GM19351 (cell line): ENCODE data around the gene NR2C1.

Experiments used
- ATAC-seq: cut with Tn5 transposase; IDR thresholded peaks from one replicate; pipeline ENCODE4 v1.9.1; 2021; ENCODE audit warnings: mild to moderate bottlenecking, moderate library complexity; ENCODE audit not compliant: unreplicated experiment

The NR2C1 gene

DNA sequence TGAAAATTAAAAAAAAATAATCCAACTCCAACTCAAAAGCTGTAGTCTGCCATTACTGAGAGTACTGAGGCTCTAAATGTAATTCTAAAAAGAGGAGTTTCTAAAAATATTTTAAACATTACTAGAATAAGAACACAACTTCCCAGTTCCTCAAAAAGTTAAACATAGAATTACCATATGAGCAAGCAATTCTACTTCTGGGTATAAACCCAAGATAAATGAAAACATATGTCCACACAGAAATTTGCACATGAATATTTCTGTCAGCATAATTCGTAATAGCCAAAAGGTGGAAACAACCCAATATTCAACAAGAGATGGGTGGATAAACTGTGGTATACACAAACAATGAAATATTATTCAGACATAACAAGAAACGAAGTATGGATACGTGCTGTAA lies 15.0 kb upstream of the NR2C1 start:
- ATAC-seq, result peak; percentile 85

DNA sequence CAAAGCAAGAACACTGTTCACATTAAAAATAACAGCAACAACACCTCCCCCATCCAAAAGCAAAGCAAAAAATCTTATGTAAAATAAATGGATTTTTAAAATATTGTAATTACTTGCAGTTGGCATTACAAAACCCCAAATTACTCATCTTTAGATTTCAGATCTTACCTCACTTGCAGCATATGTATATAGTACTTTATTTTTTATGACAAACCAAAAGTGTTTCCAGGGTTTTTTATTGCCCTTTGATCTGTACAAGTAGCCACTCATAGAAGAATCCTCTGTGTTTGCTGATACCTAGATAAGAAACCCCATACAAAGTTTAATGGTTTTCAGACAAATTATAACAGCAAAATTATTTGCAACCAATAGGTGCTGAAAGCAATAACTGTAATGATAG lies 12.2 kb upstream of the NR2C1 start:
- no peak for ATAC-seq

DNA sequence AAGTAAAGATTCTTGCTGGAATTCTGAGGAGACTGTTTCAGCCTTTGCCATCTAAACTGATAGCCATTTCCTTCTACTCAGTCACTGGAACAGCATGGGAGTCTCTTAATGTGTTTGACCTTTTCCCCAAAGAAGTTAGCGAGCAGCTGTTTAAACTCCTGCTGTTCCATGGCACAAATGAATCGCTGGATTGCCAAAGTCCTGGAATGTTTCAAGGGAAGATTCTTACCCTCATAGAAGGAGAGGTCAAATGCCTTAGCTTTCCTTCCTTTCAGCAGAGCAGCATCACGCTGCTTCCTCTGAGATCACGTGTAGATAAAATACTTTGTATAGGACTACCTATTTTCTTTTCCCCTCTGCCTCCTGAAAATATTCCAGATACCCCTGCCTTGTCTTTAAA lies 10.5 kb upstream of the NR2C1 start:
- ATAC-seq, result no peak

DNA sequence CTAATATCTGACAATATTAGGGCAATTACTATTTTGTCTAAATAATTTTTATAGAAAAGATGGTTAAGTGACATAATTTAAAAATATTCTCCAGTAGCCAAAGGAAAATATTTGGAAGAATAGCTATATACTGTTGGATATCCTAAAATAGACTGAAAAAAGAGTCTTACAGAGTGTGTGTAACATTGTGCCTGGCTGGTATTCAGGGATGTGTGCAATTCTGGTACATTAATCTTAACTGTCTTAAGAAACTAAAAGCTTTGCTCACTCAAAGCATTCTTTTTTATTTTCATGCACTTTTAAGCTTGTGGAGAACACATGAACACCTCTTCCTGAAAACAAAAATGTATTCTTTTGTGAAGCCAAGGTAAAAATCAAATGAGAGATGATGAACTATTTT lies 10.1 kb upstream of the NR2C1 start:
- no peak for ATAC-seq

DNA sequence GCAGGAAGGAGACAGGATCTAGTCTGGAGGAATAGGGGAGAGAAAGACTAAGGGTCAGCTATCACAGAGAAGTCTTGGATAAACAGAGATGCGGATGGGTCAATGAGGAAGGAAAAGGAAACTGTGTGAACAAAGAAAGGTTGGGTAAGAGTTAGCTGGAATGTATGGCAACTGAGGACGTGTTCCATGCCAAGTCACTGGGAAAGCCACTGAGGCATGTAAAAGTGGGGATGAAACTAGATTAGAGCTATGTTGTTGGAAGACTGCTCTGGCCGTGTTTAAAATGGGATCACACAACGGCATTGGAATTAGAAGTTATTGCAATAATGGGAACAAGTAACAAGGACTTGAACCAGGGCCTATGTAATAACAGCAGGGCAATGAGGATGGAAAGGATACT lies 3.9 kb upstream of the NR2C1 start:
- no peak for ATAC-seq

DNA sequence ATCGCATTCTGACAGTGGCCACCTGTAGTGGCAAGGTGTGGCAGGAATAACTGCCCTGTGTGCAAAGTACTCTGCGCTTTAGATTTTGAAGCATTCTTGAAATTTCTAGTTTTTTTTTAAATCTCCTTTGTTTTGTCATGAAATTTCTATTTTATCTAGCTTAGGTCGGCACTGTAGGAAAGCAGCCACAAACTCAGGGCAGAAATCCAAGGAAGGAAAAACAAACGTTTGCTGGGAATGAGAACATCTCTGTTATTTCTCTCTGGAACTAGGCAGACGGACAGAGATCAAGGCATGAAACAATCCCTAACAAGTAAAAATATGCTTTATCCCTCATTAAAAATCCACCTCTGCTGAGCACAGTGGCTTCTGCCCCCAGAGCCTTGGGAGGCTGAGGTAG lies 1.3 kb upstream of the NR2C1 start:
- no peak for ATAC-seq

DNA sequence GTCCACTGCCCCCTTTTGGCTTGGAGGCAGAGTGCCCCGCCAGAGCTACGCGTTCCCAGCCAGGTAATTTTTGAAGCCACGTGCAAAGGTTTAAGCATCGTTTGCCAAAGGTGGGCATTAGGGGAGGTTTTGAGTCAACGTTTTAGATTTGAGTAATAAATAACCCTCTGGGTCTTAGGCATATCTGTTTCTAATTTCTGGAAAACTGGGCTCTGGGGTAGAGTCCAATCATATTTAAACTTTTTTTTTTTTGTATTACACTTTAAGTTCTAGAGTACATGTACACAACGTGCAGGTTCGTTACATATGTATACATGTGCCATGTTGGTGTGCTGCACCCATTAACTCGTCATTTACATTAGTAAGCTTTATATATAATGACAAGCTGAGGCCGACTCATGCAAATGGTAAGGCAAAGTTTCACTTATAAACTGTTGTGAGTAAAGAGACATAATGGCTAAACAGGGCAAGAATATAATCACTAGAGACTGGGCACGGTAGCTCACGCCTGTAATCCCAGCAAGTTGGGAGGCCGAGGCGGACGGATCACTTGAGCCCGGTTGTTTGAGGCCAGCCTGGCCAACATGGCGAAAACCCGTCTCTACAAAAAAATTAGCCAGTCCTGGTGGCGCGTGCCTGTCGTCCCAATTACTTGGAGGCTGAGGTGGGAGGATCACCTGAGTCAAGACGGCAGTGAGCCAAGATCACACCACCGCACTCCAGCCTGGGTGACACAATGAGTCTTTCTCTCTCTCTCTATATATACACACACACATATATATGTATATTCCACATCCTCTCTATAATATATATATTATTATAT lies 491 bp upstream of the NR2C1 start:
- ATAC-seq, result no peak

DNA sequence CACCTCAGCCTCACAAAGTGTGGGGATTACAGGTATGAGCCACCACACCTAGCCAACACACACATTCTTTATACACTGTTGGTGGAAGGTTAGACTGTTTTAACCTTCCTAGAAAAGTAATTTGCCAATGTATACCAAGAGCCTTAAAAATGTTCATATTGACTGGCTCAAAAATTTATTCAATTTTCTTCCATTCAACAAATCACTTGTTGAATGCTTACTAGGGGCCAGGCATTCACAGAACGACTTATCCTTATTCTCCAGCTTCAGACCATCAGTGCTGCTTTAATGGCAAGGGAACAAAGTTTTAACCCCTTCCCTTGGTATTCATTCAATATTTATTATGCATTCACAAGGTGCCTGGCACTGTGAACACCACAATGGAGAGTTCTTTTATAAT lies 3.0 kb downstream of the NR2C1 start:
- ATAC-seq, result no peak

DNA sequence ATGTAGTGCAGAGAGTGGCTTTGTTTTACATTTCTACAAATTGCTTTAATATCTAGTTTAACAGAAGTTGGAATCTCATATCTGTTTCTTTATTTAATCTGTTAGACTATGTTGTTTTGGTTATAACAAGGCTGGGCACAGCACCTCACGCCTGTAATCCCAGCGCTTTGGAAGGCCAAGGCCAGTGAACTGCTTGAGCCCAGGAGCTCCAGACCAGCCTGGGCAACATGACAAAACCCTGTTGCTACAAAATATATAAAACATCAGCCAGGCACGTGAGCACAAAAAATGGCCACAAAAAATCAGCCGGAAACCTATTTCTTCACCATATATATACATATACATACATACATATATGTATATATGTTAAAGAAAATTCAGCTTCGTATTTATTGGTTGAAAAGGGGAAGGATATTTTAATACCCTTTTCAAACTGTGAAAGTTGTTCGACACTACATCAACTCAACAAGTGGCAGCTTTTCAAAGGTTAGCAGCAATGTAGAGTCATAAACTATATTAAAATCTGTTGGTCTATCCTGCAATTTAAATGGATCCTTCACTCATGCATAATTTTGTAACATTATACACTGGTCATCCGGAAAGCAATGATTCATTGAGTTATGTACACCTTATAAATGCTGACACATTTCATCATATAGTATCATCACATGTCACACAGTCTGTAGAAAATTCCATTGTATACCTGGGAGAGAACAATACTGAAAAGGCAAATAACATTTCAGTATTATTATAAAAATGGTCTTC lies 7.1 kb downstream of the NR2C1 start:
- ATAC-seq, result no peak

DNA sequence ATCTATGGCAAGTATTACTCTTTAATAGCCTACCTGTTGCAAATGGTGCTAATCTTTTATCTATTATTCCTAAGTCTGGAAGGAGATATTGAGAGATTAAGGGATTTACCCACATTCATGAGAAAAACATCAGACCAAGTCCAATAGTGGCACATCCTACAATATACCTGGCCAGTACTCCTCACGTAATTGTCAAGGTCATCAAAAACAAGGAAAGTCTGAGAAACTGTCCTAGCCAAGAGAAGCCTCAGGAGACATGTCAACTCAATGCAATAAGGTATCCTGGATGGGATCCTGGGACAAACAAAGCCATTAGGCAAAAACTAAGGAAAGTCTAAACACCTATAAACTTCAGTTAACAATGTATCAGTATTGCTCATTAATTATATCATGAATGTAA lies 12.5 kb downstream of the NR2C1 start:
- ATAC-seq, result no peak

DNA sequence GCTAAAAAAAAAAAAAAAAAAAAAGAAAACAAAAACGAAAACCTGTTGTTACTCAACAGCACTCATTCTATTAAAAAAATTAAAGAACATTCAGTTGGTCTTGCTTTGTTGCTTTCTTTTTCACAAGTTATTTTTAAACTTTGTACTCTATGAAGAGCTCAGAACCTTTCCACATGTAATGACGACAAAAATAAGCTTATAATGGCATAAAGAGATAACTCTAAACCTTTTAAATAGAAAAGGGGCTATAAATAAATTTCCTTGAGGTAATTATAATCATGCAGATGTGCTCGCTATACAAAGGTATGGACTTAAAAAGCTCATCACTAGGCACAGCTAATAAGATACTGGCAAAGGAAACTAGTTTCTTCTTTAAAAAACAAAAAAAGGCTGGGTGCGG lies 13.4 kb downstream of the NR2C1 start:
- ATAC-seq, result no peak

DNA sequence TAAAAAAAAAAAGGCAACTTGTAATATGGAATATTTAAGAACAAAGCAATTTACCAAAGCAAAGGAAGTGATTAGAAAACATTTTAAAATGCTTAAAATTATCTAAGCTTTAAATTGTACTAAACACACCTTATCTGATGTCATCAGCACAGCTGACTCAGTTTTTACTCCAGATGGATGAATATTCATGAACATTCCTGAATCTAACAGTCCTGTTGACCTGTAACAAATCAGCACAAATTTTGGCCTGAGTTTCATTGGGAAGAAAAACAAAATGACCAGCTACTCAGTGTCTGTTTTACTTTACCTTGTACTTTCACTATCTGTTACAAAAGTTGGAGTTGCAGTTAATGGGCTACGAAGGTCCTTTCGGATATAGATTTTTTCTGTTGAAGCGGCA lies 16.0 kb downstream of the NR2C1 start:
- no peak for ATAC-seq

DNA sequence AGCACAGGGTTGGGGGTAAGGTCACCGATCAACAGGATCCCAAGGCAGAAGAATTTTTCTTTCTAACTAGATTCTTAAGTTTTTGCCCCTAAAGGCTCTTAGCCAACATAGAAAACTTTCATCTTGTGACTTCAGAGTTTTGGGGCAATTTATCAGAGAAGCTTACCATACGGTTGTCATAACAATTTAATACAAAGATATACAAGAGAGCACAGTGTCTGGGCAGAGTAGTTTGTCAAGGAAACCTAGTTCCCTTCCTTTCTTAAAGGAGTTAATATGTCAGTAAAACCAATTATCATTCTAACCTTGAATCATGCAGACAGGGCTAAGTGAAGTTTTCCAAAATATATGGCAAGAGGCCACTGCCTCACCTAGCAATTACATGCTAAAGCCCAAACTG lies 18.4 kb downstream of the NR2C1 start:
- ATAC-seq, result no peak

DNA sequence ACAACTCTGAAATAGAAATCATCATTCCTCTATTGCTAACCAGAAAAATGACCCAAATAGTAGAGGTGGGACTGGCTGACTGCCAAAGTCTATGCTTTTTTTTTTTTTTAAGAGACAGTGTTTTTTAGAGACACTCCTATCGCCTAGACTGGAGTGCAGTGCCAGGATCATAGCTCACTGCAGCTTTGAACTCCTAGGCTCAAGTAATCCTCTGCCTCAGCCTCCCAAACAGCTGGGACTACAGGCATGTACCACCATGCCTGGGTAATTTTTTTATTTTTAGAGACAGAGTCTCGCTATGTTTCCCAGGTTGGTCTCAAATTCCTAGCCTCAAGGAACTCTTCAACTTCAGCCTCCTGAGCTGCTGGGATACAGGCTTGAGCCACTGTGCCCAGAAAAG lies 19.2 kb downstream of the NR2C1 start:
- no peak for ATAC-seq

DNA sequence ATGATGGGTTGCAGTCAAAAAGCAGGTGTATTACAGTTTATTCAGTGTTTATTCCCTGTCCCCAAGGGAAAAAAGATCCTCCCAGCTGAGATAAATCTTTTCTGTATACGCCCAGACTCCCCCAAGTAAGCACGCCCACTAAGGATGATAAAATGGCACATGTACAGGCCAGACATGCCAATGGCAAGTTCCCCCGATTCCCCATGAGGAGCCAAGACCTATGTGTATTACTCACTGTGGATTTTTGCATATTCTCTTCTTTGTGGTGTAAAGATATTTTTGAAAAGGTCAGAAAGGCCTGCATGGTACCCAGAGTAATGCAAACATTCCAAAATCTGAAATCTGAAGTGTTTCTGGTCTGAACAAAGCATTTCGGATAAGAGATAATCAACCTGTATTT lies 22.2 kb downstream of the NR2C1 start:
- ATAC-seq, result no peak

DNA sequence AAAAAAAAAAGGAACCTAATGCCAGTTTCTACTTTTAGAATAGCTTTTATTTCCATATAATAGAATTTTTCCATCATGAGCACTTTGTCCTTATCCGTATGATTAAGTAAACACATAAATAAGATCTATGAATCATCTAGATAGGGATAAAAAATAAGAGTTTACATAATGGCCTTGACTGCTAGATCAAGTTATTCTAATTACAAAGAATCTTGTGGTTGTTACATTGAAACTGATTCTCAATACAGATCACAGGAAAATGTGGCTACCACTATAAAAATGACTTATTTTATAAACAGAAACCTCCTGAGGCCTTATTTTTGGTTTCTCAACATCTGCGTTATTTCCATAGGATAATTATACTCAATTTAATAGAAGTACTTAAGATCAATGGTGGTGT lies 35.5 kb downstream of the NR2C1 start:
- no peak for ATAC-seq

DNA sequence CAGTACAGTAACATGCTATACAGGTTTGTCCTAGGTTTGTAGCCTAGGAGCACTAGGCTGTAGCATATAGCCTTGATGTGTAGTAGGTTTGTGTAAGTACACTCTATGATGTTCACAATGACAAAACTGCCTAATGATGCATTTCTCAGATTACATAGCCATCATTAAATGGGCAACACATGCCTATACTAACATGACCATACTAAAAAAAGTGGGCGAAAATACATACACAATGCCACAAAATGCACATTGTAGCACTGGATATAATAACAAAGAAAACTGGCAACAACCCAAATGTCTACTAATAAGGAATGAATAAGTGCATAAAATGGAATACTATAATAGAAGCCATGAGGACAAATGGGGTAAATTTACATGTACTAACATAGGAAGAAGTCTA lies 38.7 kb downstream of the NR2C1 start:
- ATAC-seq, result no peak

DNA sequence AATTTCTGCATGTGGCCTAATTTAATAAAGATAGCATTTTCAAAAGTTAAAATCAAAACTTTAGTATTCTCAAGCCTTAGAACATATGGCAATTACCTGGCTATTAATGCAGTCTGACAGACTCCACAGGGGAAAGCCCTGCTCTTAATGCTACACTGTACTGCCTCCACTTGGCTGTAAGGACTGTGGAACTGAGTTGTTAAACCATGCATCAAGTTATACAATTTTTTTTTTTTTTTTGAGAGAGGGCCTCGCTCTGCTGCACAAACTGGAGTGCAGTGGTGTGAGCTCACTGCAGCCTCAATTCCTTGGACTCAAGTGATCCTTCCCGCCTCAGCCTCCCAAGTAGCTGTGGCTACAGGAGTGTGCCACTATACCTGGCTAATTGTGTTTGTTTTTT lies 50.9 kb downstream of the NR2C1 start:
- ATAC-seq, result no peak

DNA sequence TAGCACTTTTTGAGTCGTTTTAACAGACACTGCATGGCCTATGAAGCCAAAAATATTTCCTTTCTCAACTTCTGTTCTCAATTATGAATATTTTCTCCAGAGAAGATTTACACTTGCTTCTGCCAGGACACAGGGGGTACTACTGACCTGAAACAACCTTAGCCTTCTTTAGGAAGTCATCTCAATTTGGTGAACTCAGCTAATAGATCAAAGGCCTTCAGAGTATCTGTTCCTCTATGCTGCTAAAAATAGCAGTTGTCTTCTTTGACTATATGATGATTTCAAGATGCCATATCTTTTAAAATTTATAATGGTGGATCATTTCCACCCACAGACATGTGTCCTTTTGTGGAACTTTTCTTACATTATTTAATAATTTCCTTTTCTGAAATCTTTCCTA lies 55.9 kb downstream of the NR2C1 start:
- no peak for ATAC-seq

DNA sequence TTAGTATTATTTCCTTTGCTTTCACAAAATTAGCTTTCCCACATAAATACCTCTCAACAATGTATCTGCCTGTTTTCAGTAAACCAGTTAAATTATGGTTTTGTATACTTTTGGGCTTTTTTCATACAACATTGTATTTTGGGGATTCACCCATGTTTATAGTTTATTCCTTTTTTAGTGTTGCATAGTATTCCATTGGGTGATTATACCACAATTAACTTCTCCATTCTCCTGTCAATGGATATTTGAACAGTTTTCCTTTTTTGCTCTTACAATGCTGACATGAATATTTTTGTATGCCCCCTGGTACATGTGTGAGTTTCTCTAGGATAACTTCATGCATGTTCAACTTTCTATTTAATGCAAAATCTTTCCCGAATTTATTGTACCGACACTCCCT lies 57.3 kb downstream of the NR2C1 start:
- ATAC-seq, result no peak

DNA sequence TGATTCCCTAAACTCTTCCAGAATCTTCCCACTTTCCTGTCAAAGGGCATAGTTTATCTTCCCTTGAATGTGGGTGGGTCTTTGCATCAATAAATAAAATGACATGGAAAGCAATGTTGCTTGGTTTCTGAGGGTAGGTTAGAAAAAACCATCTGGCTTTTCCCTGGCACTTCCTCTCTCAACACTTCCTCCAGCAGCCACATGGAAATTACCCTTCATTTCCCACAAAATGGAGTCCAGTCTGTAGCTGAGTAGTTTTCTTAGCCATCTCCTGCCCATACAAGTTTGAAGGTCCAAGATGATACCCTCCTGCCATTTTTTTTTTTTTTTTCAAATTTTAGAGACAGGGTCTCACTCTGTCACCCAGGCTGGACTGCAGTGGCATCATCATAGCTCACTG lies 58.9 kb downstream of the NR2C1 start:
- no peak for ATAC-seq

DNA sequence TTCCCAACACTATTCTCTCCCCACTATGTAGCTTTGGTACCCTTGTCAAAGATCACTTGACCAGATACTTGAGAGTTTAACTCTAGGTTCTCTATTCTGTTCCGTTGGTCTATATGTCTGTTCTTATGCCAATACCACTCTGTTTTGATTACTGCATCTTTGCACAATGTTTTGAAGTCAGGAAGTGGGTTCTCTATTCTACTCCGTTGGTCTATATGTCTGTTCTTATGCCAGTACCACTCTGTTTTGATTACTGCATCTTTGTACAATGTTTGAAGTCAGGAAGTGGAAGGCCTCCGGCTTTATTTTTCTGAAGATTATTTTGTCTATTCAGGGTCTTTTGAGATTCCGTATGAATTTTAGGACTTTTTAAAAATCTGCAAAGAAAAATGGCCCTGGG lies 67.2 kb downstream of the NR2C1 start:
- ATAC-seq, result no peak

DNA sequence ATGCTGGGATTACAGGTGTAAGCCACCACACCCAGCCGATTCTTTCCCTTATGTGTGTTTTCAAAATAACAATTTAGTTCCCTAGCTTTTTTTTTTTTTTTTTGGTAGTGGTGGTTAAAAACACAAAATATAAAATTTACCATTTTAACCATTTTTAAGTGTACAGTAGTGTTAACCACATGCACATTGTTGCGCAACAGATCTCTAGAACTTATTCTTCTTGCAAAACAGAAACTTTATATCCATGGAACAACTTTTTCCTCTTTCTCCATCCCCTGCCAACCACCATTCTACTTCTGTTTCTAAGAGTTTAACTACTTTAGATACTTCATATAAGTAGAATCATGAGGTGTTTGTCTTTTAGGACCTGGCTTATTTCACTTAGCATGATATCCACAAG lies 68.8 kb downstream of the NR2C1 start:
- ATAC-seq, result no peak
